Mammary epithelial cell (primary cell): ENCODE measurements around the gene TAMM41.

Experiments used
- CTCF ChIP-seq, 2 donors: IDR thresholded peaks in 1 of 2; conservative IDR thresholded peaks in 1 of 2; 2 replicates each; pipeline ENCODE4 v1.5.1; 2011 to 2012; ENCODE audit warnings: inconsistent platforms in 2 of 2, low read length in 2 of 2, mild to moderate bottlenecking in 2 of 2, control low read depth in 1 of 2, low read depth in 1 of 2; ENCODE audit not compliant: insufficient read depth in 1 of 2; ENCODE audit errors: extremely low read depth in 1 of 2
- EZH2 ChIP-seq: IDR thresholded peaks from 2 replicates; pipeline ENCODE4 v1.6.1; 2012; ENCODE audit warnings: low read length, inconsistent platforms, borderline replicate concordance

- TF ChIP-seq EZH2 (no peak), CTCF (conservative IDR thresholded peaks at IDR 0.05 in 1 of 2, IDR thresholded peaks at IDR 0.05 in 1 of 2; ENCODE audit: extremely low read depth in 1 of 2, insufficient read depth in 1 of 2, low read depth in 1 of 2, low read length in 2 of 2) (no peak)
Observed at GRCh38 chr3:11768604-11769003, 78.1 kb downstream of the TAMM41 start.
